Spinal cord (tissue), 10 donors: Measurements from ENCODE around the gene AKR1B1. TPM values are rescaled to one million over a fixed set of nuclear protein-coding genes. Genes with fewer than 3 reads are reported as not detected.
"Not testable (repeated sequence)": the region's sequence is repeated elsewhere in the genome, so short reads cannot be mapped to it uniquely, and the experiment has no call there.

Experiments used
- DNase-seq, 6 donors: peaks; one replicate each; pipeline versions ENCODE4 v3.0.0 to v3.0.0-alpha.2; 2013 to 2015; ENCODE audit warnings: low spot score in 6 of 6, low read depth in 4 of 6
- H3K27ac ChIP-seq: one replicate; pipeline ENCODE4 v1.5.1; 2013; ENCODE audit warnings: low read depth, low read length, control low read depth
- H3K27me3 ChIP-seq: one replicate; pipeline ENCODE4 v1.6.1; 2013; ENCODE audit warnings: low read length; ENCODE audit not compliant: control insufficient read depth, insufficient read depth
- H3K36me3 ChIP-seq: one replicate; pipeline ENCODE4 v1.6.1; 2013; ENCODE audit warnings: low read length; ENCODE audit not compliant: control insufficient read depth, insufficient read depth
- H3K4me1 ChIP-seq: one replicate; pipeline ENCODE4 v1.6.1; 2013; ENCODE audit warnings: low read length; ENCODE audit not compliant: control insufficient read depth, insufficient read depth
- H3K4me3 ChIP-seq: one replicate; pipeline ENCODE4 v1.5.1; 2013; ENCODE audit warnings: low read depth, low read length, control low read depth
- H3K9me3 ChIP-seq: one replicate; pipeline ENCODE4 v1.6.1; 2013; ENCODE audit warnings: low read length; ENCODE audit not compliant: control insufficient read depth, insufficient read depth
- WGBS: methylation state at CpG from one replicate; pipeline ENCODE4 v1.1.5; 2013; ENCODE audit warnings: missing lambda C conversion rate; ENCODE audit not compliant: insufficient coverage; 5-methylcytosine and 5-hydroxymethylcytosine counted together
- long read RNA-seq, 4 donors: transcript quantifications; one replicate each; lab custom pipeline, GENCODE V29; 2026
- polyA plus RNA-seq, 2 donors: library from polyadenylated mRNA; unstranded; fragments of 120-200 nt; gene quantifications; one replicate each; pipeline ENCODE4 v1.2.1, GENCODE V29; 2013; ENCODE audit not compliant: insufficient read length in 2 of 2
- total RNA-seq, 2 donors: library from RNA; depleted of rRNA in 1 of 2; stranded (reverse); fragments of 120-200 nt in 1 of 2; fragments of >200 nt in 1 of 2; gene quantifications; one replicate each; pipeline versions ENCODE4 v1.2.3 to v1.2.4, GENCODE V29; 2013 to 2014
- donor health status: healthy.

The AKR1B1 gene
- total RNA-seq = 10 to 100 TPM; 54.7 to 71.8 TPM
- polyA plus RNA-seq = 100 to 1,000 TPM; 135 to 143 TPM
- long read RNA-seq, donor 1, transcript AKR1B1-201 (10 exons, 1,409 nt) = major isoform, 56 of 69 reads
- long read RNA-seq, donor 1, partial matches to known transcripts = 10 of 69 reads
- long read RNA-seq, donor 1, other reads (novel, unspliced or antisense) = 0 of 69 reads
- long read RNA-seq, donor 2, transcript AKR1B1-201 (10 exons, 1,409 nt) = major isoform, 18 of 18 reads
- long read RNA-seq, donor 2, partial matches to known transcripts = 0 of 18 reads
- long read RNA-seq, donor 2, other reads (novel, unspliced or antisense) = 0 of 18 reads
- long read RNA-seq, donor 3, transcript AKR1B1-201 (10 exons, 1,409 nt) = major isoform, 24 of 34 reads
- long read RNA-seq, donor 3, partial matches to known transcripts = 9 of 34 reads
- long read RNA-seq, donor 3, other reads (novel, unspliced or antisense) = 0 of 34 reads
- long read RNA-seq, donor 4, transcript AKR1B1-201 (10 exons, 1,409 nt) = major isoform, 43 of 101 reads
- long read RNA-seq, donor 4, partial matches to known transcripts = 56 of 101 reads
- long read RNA-seq, donor 4, other reads (novel, unspliced or antisense) = 0 of 101 reads

DNA sequence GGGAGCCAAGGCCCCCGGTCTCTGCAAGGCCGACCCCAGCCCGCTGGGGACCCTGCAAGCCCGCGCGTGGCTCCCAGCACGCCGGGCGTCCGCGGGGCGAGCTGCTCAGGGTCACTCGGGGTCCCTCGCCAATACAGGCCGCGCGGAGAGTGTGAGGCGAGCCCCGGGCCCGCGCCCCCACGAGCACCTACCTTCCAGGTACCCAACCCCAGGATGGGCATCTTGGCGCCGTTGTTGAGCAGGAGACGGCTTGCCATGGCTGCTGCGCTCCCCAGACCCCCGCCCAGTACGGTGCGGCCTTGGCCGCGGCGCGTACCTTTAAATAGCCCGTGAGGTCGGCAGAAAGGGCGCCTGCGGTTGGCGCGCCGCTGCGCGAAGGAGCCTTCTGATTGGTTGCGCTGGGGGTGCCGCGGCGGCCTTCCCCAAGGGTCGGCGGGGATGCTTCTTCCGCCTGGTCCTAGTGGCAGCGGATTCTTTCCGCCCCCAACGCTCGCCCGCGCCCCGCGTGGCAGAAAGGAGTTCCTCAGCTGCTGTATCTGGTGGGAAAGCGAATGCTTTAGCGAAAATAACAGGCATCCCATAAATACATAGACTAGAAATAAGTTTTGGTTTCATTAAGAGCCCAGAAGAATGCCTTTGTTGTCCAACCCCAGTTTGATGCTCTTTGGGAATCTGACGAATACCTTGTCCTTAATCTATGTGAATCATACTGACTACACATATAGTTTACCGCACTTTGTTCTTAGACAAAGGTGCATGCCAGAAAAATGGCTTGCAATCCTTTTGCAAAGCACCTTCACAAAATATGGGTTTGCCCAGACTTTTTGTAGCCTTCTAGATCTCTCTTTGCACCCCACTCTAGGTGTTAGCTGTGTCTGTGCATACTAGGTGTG is at the start of gene AKR1B1:
TSS of gene AKR1B1 (minus strand) at position 295 of the 893 bp plus-strand sequence. CDS start at position 257, 38 bp downstream.
- Histone ChIP-seq H3K4me1 (peaks cover 11% of the 10 kb centered on the region), H3K36me3 (peaks cover 6% of the 10 kb centered on the region), H3K27me3 (no peaks in the 10 kb centered on the region), H3K4me3 (peak within 1 kb of the TSS; percentile 74), H3K9me3 (no peaks in the 10 kb centered on the region), H3K27ac (peak within 1 kb of the TSS; percentile 35)
- peak; percentile 76 to 97 (median 80) for DNase-seq
- WGBS = 2% methylated on average over 51 of the region's 61 CpGs

DNA sequence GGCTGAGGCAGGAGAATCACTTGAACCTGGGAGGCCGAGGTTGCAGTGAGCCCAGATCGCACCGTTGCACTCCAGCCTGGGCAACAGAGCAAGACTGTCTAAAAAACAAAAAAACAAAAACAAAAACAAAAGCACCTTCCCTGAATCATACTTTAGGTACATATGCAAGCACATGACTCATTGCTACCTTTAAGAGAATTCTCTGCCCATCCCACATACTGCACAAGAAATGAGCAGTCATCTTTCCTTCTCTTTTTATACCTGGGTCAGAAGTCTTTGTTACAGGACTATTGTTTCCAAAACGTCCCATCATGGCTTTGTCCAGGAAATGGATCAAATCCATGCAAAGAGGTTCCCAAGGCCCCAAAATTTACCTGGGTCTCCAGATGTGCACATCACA is 47.0 kb upstream of the AKR1B1 start:
- Histone ChIP-seq H3K9me3 (no peaks in the 10 kb centered on the region), H3K36me3 (no peaks in the 10 kb centered on the region), H3K27ac (no peak overlapping the region), H3K27me3 (no peaks in the 10 kb centered on the region), H3K4me1 (no peaks in the 10 kb centered on the region), H3K4me3 (no peak overlapping the region)
- WGBS = 100% methylated on average over 3 of the region's 4 CpGs
- no peak for DNase-seq

DNA sequence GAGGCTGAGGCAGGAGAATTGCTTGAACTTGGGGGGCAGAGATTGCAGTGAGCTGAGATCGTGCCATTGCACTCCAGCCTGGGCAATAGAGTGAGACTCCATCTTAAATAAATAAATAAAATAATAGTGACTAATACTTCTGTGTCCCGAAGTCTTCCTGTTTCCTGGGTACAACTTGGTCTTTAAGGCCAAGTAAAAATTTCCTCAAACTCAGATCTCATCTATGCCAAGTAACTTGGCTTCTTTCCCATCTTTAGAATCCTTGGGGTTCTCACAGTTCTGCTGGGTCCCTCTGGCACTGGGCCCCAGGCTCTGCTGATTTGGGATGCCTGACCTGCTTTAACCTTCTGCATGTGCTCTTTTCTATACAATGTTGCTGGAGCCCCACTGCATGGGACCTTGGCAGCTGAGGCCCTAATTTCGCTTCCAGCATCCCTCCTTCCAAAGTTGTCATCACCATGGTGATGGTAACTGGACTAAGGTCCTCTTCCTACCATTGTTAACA is 45.8 kb upstream of the AKR1B1 start:
- peak in 1 of 6 donors; percentile 16 for DNase-seq
- Histone ChIP-seq H3K4me1 (no peaks in the 10 kb centered on the region), H3K36me3 (no peaks in the 10 kb centered on the region), H3K9me3 (no peaks in the 10 kb centered on the region), H3K27ac (no peak overlapping the region), H3K27me3 (no peaks in the 10 kb centered on the region), H3K4me3 (no peak overlapping the region)
- WGBS = 83% methylated on average over 1 of the region's 3 CpGs

DNA sequence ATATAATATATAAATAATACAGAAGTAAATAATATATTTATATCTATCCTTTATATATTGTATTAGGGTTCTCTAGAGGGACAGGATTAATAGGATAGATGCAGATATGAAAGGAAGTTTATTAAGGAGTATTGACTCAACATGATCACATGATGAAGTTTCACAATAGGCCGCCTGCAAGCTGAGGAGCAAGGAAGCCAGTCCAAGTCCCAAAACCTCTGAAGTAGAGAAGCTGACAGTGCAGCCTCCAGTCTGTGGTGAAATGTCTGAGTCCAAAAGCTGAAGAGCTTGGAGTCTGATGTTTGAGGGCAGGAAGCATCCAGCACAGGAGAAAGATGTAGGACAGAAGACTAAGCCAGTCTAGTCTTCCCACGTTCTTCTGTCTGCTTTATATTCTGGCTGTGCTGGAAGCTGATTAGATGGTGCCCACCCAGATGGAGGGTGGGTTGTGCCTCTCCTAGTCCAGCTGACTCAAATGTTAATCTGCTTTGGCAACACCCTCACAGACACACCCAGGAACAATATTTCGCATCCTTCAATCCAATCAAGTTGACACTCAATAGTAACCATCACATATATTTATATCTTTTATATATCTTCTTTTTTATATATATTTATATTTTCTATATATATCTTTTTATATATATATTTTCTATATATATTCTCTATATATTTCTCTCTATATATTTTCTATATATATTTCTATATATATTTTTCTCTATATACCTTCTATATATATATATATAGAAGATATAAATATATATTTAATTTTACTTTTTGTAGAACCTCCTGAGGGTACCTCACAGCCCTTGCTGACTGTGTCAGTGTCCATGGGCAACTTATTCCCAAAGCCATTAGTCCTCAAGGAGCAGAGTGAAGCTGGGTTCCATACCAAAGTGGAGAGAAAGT is 43.8 kb upstream of the AKR1B1 start:
- H3K36me3 ChIP-seq = no peaks in the 10 kb centered on the region
- H3K27ac ChIP-seq = no peak overlapping the region
- H3K4me1 ChIP-seq = no peaks in the 10 kb centered on the region
- H3K9me3 ChIP-seq = no peaks in the 10 kb centered on the region
- DNase-seq = no peak
- WGBS = 100% methylated on average over 1 of the region's 3 CpGs
- H3K27me3 ChIP-seq = no peaks in the 10 kb centered on the region
- no peak overlapping the region for H3K4me3 ChIP-seq

DNA sequence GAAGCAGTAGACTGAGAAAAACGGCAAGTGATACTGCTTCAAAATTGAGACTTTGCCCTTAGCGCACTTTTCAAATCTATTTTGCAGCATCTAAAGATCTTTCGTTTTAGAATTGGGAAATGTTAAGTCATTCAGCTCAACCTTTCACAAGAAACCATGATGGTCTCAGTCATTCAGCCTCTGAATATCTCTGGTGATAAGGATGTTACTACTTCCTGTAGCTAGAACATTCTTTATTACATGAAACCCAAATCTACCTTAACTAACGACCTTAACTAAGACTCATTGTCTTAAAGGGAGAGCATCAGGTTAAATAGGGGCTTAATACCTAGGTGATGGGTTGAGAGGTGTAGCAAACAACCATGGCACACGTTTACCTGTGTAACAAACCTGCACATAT is 42.1 kb upstream of the AKR1B1 start:
- H3K4me3 ChIP-seq = no peak overlapping the region
- no peak overlapping the region for H3K27ac ChIP-seq
- H3K9me3 ChIP-seq = no peaks in the 10 kb centered on the region
- H3K27me3 ChIP-seq = no peaks in the 10 kb centered on the region
- H3K36me3 ChIP-seq = no peaks in the 10 kb centered on the region
- DNase-seq = no peak
- H3K4me1 ChIP-seq = no peaks in the 10 kb centered on the region
- 94% methylated on average over 2 of the region's 5 CpGs for WGBS

DNA sequence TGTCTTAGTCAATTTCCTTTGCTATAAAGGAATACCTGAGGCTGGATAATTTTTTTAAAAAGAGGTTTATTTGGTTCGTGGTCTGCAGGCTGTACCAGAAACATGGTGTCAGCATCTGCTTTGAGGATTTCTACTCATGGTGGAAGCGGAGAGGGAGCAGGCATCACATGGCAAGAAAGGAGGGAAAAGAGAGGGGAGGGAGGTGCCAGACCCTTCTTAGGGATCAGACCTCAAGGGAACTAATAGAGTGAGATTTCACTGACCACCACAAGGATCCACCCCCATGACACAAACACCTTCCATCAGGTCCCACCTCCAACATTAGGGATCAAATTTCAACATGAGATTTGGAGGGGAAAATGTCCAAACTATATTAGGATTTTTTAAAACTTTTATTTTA is 41.5 kb upstream of the AKR1B1 start:
- Histone ChIP-seq H3K4me1 (no peaks in the 10 kb centered on the region), H3K4me3 (no peak overlapping the region), H3K27me3 (no peaks in the 10 kb centered on the region), H3K27ac (no peak overlapping the region), H3K36me3 (no peaks in the 10 kb centered on the region), H3K9me3 (no peaks in the 10 kb centered on the region)
- 100% methylated on average over 2 of the region's 2 CpGs for WGBS
- DNase-seq = no peak

DNA sequence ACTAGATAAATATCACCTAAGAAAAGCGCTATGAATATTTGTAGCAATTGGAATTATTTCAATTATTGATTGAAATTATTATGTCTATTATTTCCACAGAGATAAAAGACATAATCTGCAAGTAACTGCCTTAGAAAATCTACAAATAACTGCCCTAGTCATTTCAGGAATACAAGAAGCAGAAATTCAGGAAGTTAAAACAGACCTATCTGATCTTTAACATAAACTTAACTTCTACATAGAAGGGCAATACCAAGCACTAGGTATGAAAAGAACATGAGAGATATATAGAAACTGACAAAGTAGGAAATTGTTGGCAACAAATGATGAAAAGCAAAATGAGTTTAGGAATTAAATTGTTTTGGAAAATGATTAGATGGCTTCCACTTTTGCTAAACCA is 36.6 kb upstream of the AKR1B1 start:
- DNase-seq = no peak
- no peak overlapping the region for H3K27ac ChIP-seq
- H3K4me1 ChIP-seq = no peaks in the 10 kb centered on the region
- no peaks in the 10 kb centered on the region for H3K27me3 ChIP-seq
- H3K36me3 ChIP-seq = no peaks in the 10 kb centered on the region
- WGBS = no CpG with 5 or more reads among the region's 1 CpG
- no peaks in the 10 kb centered on the region for H3K9me3 ChIP-seq
- no peak overlapping the region for H3K4me3 ChIP-seq

DNA sequence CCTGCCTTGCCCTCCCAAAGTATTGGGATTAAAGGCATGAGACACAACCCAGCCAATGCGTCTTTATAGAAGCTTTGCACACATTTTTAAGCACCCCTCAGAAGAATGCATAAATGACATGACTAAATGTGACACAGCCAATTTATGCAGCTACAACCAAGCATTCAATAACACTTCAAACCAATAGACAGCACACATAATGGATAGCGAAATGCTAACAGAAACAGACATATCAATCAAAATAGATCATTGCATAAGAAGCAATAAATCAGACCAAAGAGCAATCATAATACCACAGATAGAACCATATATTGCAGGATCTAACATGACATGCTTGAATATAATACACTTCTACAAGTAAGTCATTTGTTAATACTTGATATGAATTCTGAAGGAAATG is 34.2 kb upstream of the AKR1B1 start:
- no peak for DNase-seq
- H3K4me3 ChIP-seq = no peak overlapping the region
- no peaks in the 10 kb centered on the region for H3K4me1 ChIP-seq
- no CpG with 5 or more reads among the region's 2 CpGs for WGBS
- no peaks in the 10 kb centered on the region for H3K36me3 ChIP-seq
- no peaks in the 10 kb centered on the region for H3K27me3 ChIP-seq
- no peaks in the 10 kb centered on the region for H3K9me3 ChIP-seq
- no peak overlapping the region for H3K27ac ChIP-seq

DNA sequence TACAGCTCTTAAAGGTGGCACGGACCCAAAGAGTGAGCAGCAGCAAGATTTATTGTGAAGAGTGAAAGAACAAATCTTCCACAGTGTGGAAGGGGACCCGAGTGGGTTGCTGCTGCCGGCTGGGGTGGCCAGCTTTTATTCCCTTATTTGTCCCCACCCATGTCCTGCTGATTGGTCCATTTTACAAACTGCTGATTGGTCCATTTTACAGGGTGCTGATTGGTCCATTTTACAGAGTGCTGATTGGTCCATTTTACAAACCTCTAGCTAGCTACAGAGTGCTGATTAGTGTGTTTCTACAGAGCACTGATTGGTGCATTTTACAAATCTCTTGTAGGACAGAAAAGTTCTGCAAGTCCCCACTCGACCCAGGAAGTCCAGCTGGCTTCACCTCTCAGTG is 28.8 kb upstream of the AKR1B1 start:
- H3K9me3 ChIP-seq, DNase-seq, H3K27me3 ChIP-seq, H3K36me3 ChIP-seq, H3K4me1 ChIP-seq, H3K4me3 ChIP-seq, H3K27ac ChIP-seq: not testable (repeated sequence)
- 67% methylated on average over 1 of the region's 4 CpGs for WGBS
